Ovary (tissue), 9 donors: ENCODE data around the gene SLCO3A1. TPM values are rescaled to one million over a fixed set of nuclear protein-coding genes. Genes with fewer than 3 reads are reported as not detected.

Source experiments
- DNase-seq, 5 donors: peaks; one replicate each; pipeline ENCODE4 v3.0.0-alpha.2; 2019 to 2020
- H3K27ac ChIP-seq, 2 donors: fragments of 200-600 bp; one replicate each; pipeline versions ENCODE4 v1.5.1 to v1.8.0; 2019 to 2022
- H3K27me3 ChIP-seq: fragments of 200-600 bp; one replicate; pipeline ENCODE4 v1.8.0; 2022
- H3K36me3 ChIP-seq: fragments of 200-600 bp; sonication (generic); one replicate; pipeline ENCODE4 v1.5.1; 2019
- H3K4me1 ChIP-seq: one replicate; pipeline ENCODE4 v1.8.1; 2013; ENCODE audit warnings: mild to moderate bottlenecking, moderate library complexity; ENCODE audit not compliant: insufficient read depth
- H3K4me3 ChIP-seq: fragments of 200-600 bp; sonication (generic); one replicate; pipeline ENCODE4 v1.5.1; 2017
- H3K9me3 ChIP-seq, 2 donors: fragments of 200-600 bp in 1 of 2; sonication (generic) in 1 of 2; one replicate each; pipeline versions ENCODE4 v1.5.1 to v1.8.1; 2013 to 2019; ENCODE audit warnings: mild to moderate bottlenecking in 1 of 2, moderate library complexity in 1 of 2
- CTCF ChIP-seq, 3 donors: fragments of 450-650 bp in 2 of 3; fragments of 200-600 bp in 1 of 3; IDR thresholded peaks; one replicate each; pipeline versions ENCODE4 v1.5.1 to v1.8.0; 2016 to 2022; ENCODE audit warnings: antibody characterized with exemption in 3 of 3, mild to moderate bottlenecking in 1 of 3
- EP300 ChIP-seq: sonication (generic); formaldehyde crosslinking; IDR thresholded peaks from one replicate; pipeline ENCODE4 v1.6.1; 2017; ENCODE audit warnings: antibody characterized with exemption
- POLR2A ChIP-seq: fragments of 450-650 bp; IDR thresholded peaks from one replicate; pipeline ENCODE4 v1.6.1; 2017; ENCODE audit warnings: antibody characterized with exemption, mild to moderate bottlenecking, moderate library complexity
- WGBS, 3 donors: extraction: QIAGEN DNeasy Blood & Tissue Kit in 1 of 3; methylation state at CpG; one replicate each; pipeline versions ENCODE4 v1.1.5 to v1.1.7; 2013 to 2017; 5-methylcytosine and 5-hydroxymethylcytosine counted together
- intact Hi-C, 4 donors: fragments of 100-400 bp; cut with DNase I; formaldehyde crosslinking; loops; one replicate each; pipeline versions ENCODE4 v1.11.0 to v1.15.1; 2022 to 2023
- polyA plus RNA-seq, 2 donors: library from polyadenylated mRNA; stranded (reverse); fragments of 200-250 nt in 1 of 2; fragments of 350-450 nt in 1 of 2; fragmentation: Illumina TruSeq in 1 of 2; extraction: RNeasy Lipid Tissue Mini Kit (QIAGEN cat#74804) in 1 of 2; gene quantifications; one replicate each; pipeline ENCODE4 v1.2.3, GENCODE V29; 2013 to 2014
- total RNA-seq, 7 donors: library from RNA; depleted of rRNA in 2 of 7; stranded (reverse); fragments of >200 nt in 2 of 7; fragmentation: NEBNext Ultra II Directional in 3 of 7; extraction: Animal tissue kit (Norgen Biotek cat#: 25700) in 3 of 7; gene quantifications; one replicate each; pipeline versions ENCODE4 v1.1.0 to v1.2.4, GENCODE V29; 2016 to 2023
- donor health status: DM: no; HTN: no; CAD: no; lungs with moderate emphysema.
- donor health status: DM: no; HTN: no; CAD: no.
- donor health status: Bipolar disorder and iron deficiency.
- donor health status: DM: yes; HTN: yes; CAD: no.
- donor health status: DM: no; HTN: no; CAD: no.
- donor health status: DM: yes; HTN: yes; CAD: no.

Gene SLCO3A1
- total and polyA plus RNA-seq, 9 donors = 5.0 to 20.0 (median 12.5) TPM

GRCh38 chr15:91924183-91924582, 70.7 kb downstream of the SLCO3A1 start:
- 84 to 89% (median 86%) methylated on average over 7 of the region's 7 CpGs for WGBS, 3 donors
- intact Hi-C loops = no loop called here
- TF ChIP-seq POLR2A (no peak), CTCF (IDR thresholded peaks at IDR 0.05) (no peak), EP300 (no peak)

GRCh38 chr15:91924837-91925495, 71.5 kb downstream of the SLCO3A1 start:
- Histone ChIP-seq H3K9me3 (no peaks in the 10 kb centered on the region), H3K27me3 (no peaks in the 10 kb centered on the region), H3K36me3 (no peaks in the 10 kb centered on the region), H3K4me1 (peaks cover 28% of the 10 kb centered on the region), H3K27ac (no peak overlapping the region), H3K4me3 (no peak overlapping the region)
- WGBS, 3 donors = 35 to 63% (median 54%) methylated on average over 4 of the region's 4 CpGs
- no peak for TF ChIP-seq CTCF (IDR thresholded peaks at IDR 0.05)
- TF ChIP-seq POLR2A = no peak
- no peak for TF ChIP-seq EP300
- DNase-seq = no peak
- intact Hi-C loops = no loop called here

More at GRCh38 chr15:91924183-91924582, 70.7 kb downstream of the SLCO3A1 start:
- no peaks in the 10 kb centered on the region for H3K27me3 ChIP-seq
- no peak overlapping the region for H3K27ac ChIP-seq
- DNase-seq = no peak
- peaks cover 28% of the 10 kb centered on the region for H3K4me1 ChIP-seq
- no peaks in the 10 kb centered on the region for H3K36me3 ChIP-seq
- no peaks in the 10 kb centered on the region for H3K9me3 ChIP-seq
- H3K4me3 ChIP-seq = no peak overlapping the region

- WGBS, 3 donors = 85 to 88% (median 87%) methylated on average over 3 of the region's 3 CpGs
- intact Hi-C loops = no loop called here
- Histone ChIP-seq H3K27me3 (no peaks in the 10 kb centered on the region), H3K27ac (no peak overlapping the region), H3K4me3 (no peak overlapping the region), H3K4me1 (peaks cover 28% of the 10 kb centered on the region), H3K9me3 (no peaks in the 10 kb centered on the region), H3K36me3 (no peaks in the 10 kb centered on the region)
- DNase-seq = no peak
- TF ChIP-seq EP300 = no peak
- no peak for TF ChIP-seq POLR2A
These were observed 72.3 kb downstream of the SLCO3A1 start for GRCh38 chr15:91925794-91926193.

GRCh38 chr15:91926908-91927270, 73.4 kb downstream of the SLCO3A1 start:
- DNase-seq = no peak
- Histone ChIP-seq H3K27me3 (no peaks in the 10 kb centered on the region), H3K27ac (no peak overlapping the region), H3K36me3 (no peaks in the 10 kb centered on the region), H3K4me3 (no peak overlapping the region), H3K4me1 (peaks cover 25% of the 10 kb centered on the region), H3K9me3 (no peaks in the 10 kb centered on the region)
- 4 to 10% (median 6%) methylated on average over 4 of the region's 4 CpGs for WGBS, 3 donors
- no peak for TF ChIP-seq POLR2A
- TF ChIP-seq EP300 = no peak
- no peak for TF ChIP-seq CTCF (IDR thresholded peaks at IDR 0.05)
- intact Hi-C loops = no loop called here

GRCh38 chr15:91927585-91927984, 74.1 kb downstream of the SLCO3A1 start:
- WGBS, 3 donors = 78 to 91% (median 86%) methylated on average over 4 of the region's 4 CpGs
- Histone ChIP-seq H3K4me3 (no peak overlapping the region), H3K36me3 (no peaks in the 10 kb centered on the region), H3K27ac (no peak overlapping the region), H3K4me1 (peaks cover 22% of the 10 kb centered on the region), H3K27me3 (no peaks in the 10 kb centered on the region), H3K9me3 (no peaks in the 10 kb centered on the region)
- no peak for TF ChIP-seq POLR2A
- no peak for TF ChIP-seq EP300
- TF ChIP-seq CTCF (IDR thresholded peaks at IDR 0.05) = no peak
- no peak for DNase-seq
- intact Hi-C loops = no loop called here
